ENCODE results near the gene CDC42EP4.

CDC42EP4 gene

GRCh38 chr17:73247726-73248125 lies 64.1 kb downstream of the CDC42EP4 start:
- DNase-seq, result no peak

GRCh38 chr17:73240561-73240960 lies 71.2 kb downstream of the CDC42EP4 start:
- no peak for DNase-seq

GRCh38 chr17:73237714-73238113 lies 74.1 kb downstream of the CDC42EP4 start:
- no peak for DNase-seq

- no peak for DNase-seq
Observed at GRCh38 chr17:73234736-73235135, 77.1 kb downstream of the CDC42EP4 start.

Data from NCI-H2081 treated with DMSO at 0.1 percent for 48 hours (cell line).